Non-pigmented ciliary epithelial cell (primary cell): ENCODE data around the gene MUC3A.
"Not testable (repeated sequence)": the region's sequence is repeated elsewhere in the genome, so short reads cannot be mapped to it uniquely, and the experiment has no call there.

Experiments used
- DNase-seq: peaks from one replicate; pipeline ENCODE4 v3.0.0-alpha.2; 2010; ENCODE audit warnings: low read depth

MUC3A gene

GRCh38 chr7:100971111-100972001 lies 22.0 kb downstream of the MUC3A start:
- no peak for DNase-seq

- no peak for DNase-seq
These were observed 22.6 kb downstream of the MUC3A start for GRCh38 chr7:100972002-100972347.

DNA sequence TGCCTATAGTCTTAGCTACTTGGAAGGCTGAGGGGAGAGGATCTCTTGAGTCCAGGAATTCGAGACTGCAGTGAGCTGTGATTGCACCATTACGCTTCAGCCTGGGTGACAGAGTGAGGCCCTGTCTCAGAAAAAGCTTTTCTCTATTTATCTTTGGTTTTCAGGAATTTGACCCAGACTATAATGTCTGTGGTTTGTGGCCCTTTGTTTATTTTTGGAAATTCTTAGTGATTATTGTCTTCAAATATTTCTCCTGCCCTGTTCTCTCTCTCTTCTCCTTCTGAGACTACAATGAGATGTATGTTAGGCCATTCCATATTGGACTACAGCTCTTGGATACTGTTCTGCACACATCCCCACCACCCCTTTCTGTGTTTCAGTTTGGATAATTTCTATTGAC lies 24.7 kb downstream of the MUC3A start:
- DNase-seq, result no peak

DNA sequence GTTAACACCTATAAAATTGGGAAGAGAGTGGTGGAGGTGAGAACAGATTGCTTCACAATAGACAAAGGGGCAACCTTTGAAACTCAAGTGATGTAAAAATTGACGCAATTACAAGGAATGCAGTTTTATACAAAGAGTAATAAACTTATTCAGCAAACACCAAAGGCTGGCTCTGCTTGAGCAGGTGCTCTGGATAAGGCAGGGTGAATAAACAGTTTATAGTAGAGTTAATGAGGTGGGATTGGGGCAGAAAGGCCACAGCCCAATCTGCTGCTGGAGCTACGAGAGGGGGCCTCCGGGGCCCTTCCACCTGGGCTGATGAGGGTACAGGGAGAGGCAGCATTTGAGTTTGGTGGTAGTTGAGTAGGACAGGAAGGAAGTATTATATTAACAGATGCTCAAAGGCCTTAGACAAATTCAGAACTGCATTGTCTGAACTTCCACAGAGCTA lies 26.1 kb downstream of the MUC3A start:
- DNase-seq, result no peak

DNA sequence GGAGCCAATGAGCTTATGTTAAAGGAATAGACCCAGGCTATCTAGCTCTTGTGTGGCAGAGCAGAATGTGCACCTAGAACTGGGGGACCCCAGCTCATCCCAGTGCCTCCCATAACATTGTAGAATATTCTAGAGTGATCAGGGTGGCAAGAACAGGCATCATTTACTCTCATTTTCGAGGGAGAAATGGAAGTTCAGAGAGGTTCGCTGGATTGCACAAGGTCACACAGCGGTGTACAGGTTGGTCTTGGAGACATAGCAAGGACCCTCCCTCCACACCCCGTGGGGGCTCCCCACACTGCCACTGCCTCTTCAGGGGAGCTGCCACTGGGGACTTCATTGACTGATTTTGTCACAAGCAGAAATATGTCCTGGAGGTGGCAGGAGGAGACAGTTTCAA lies 29.0 kb downstream of the MUC3A start:
- DNase-seq, result no peak

GRCh38 chr7:100983451-100984187 lies 34.3 kb downstream of the MUC3A start:
- DNase-seq, result peak; percentile 17

DNA sequence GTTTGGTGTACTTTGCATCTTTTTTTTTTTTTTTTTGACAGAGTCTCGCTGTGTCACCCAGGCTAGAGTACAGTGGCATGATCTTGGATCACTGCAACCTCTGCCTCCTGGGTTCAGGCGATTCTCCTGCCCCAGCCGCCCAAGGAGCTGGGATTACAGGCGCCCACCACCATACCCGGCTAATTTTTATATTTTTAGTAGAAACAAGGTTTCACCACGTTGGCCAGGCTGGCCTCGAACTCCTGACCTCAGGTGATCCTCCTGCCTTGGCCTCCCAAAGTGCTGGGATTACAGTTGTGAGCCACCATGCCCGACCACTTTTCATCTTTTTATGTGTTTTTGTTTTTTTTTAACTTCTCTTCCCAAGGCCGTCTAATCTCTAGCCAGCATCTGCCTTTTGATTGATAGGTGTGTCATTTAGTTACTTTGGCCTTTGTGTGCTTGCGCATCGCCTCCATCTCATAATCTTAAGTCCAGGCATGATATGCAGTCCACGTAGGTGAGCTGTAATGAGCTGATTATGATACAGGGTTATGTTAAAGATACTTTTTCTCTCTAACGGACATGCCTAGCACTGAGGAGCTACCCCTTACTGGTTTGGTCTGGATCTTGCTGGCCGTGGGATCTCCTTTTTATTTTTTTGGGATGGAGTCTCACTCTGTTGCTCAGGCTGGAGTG lies 35.0 kb downstream of the MUC3A start:
- not testable (repeated sequence) for DNase-seq

GRCh38 chr7:100985033-100985797 lies 35.9 kb downstream of the MUC3A start:
- DNase-seq, result not testable (repeated sequence)

- no peak for DNase-seq
These were observed 42.3 kb downstream of the MUC3A start for GRCh38 chr7:100991631-100992030.

GRCh38 chr7:100992280-100992679 lies 42.9 kb downstream of the MUC3A start:
- DNase-seq, result not testable (repeated sequence)

- DNase-seq, result not testable (repeated sequence)
These were observed 45.3 kb downstream of the MUC3A start for GRCh38 chr7:100994671-100995070.

DNA sequence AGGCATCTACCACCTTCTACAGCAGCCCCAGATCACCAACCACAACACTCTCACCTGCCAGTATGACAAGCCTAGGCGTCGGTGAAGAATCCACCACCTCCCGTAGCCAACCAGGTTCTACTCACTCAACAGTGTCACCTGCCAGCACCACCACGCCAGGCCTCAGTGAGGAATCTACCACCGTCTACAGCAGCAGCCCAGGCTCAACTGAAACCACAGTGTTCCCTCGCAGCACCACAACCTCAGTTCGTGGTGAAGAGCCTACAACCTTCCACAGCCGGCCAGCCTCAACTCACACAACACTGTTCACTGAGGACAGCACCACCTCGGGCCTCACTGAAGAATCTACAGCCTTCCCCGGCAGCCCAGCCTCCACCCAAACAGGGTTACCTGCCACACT lies 49.2 kb downstream of the MUC3A start:
- DNase-seq, result not testable (repeated sequence)

GRCh38 chr7:100999334-100999733 lies 50.0 kb downstream of the MUC3A start:
- not testable (repeated sequence) for DNase-seq

DNA sequence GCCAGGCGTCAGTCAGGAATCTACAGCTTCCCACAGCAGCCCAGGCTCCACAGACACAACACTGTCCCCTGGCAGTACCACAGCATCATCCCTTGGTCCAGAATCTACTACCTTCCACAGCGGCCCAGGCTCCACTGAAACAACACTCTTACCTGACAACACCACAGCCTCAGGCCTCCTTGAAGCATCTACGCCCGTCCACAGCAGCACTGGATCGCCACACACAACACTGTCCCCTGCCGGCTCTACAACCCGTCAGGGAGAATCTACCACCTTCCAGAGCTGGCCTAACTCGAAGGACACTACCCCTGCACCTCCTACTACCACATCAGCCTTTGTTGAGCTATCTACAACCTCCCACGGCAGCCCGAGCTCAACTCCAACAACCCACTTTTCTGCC lies 50.7 kb downstream of the MUC3A start:
- not testable (repeated sequence) for DNase-seq

DNA sequence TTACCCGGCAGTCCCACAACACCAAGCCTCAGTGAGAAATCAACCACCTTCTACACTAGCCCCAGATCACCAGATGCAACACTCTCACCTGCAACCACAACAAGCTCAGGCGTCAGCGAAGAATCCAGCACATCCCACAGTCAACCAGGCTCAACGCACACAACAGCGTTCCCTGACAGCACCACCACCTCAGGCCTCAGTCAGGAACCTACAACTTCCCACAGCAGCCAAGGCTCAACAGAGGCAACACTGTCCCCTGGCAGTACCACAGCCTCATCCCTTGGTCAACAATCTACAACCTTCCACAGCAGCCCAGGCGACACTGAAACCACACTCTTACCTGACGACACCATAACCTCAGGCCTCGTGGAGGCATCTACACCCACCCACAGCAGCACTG lies 53.0 kb downstream of the MUC3A start:
- DNase-seq, result not testable (repeated sequence)

DNA sequence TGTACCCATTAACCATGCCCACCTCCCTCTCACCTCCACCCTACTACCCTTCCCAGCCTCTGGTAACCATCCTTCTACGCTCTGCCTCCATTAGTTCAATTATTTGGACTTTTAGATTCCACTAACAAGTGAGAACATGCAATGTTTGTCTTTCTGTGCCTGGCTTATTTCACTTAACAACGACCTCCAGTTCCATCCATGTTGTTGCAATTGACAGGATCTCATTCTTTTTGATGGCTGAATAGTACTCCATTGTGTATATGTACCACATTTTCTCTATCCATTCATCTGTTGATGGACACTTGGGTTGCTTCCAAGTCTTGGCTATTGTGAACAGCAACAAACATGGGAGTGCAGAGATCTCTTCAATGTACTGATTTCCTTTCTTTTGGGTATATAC lies 58.0 kb downstream of the MUC3A start:
- not testable (repeated sequence) for DNase-seq

GRCh38 chr7:101009629-101010028 lies 60.3 kb downstream of the MUC3A start:
- DNase-seq, result no peak

GRCh38 chr7:101012931-101013330 lies 63.6 kb downstream of the MUC3A start:
- DNase-seq, result no peak

GRCh38 chr7:101015626-101016025 lies 66.3 kb downstream of the MUC3A start:
- DNase-seq, result no peak

- peak; percentile 41 for DNase-seq
These were observed 67.9 kb downstream of the MUC3A start for GRCh38 chr7:101017064-101017777.
